ENCODE measurements around the gene GRHL3.
A peak's percentile ranks its signal among the peaks of the same experiment; 100 is the strongest.

Gene GRHL3

GRCh38 chr1:24381256-24381655 lies 62.1 kb downstream of the GRHL3 start:
- in situ Hi-C loops (cut with MboI; ENCODE audit: low pct_unique_long_range_greater_than_20kb, low sequenced_read_pairs, unreplicated experiment): no loop called here
- no peak for DNase-seq (ENCODE audit: low spot score)
- TF ChIP-seq CTCF (IDR thresholded peaks at IDR 0.05; ENCODE audit: extremely low read depth, insufficient read depth, missing control alignments): no peak

- no peak for TF ChIP-seq CTCF (IDR thresholded peaks at IDR 0.05; ENCODE audit: extremely low read depth, insufficient read depth, missing control alignments)
- in situ Hi-C loops (cut with MboI; ENCODE audit: low pct_unique_long_range_greater_than_20kb, low sequenced_read_pairs, unreplicated experiment): no loop called here
- DNase-seq (ENCODE audit: low spot score): no peak
These were observed 63.0 kb downstream of the GRHL3 start for GRCh38 chr1:24382165-24382577.

- DNase-seq (ENCODE audit: low spot score): no peak
- in situ Hi-C loops (cut with MboI; ENCODE audit: low pct_unique_long_range_greater_than_20kb, low sequenced_read_pairs, unreplicated experiment): no loop called here
- TF ChIP-seq CTCF (IDR thresholded peaks at IDR 0.05; ENCODE audit: extremely low read depth, insufficient read depth, missing control alignments): no peak
These were observed 64.3 kb downstream of the GRHL3 start for GRCh38 chr1:24383381-24383940.

GRCh38 chr1:24384251-24385090 lies 65.3 kb downstream of the GRHL3 start:
- no peak for TF ChIP-seq CTCF (IDR thresholded peaks at IDR 0.05; ENCODE audit: extremely low read depth, insufficient read depth, missing control alignments)
- in situ Hi-C loops (cut with MboI; ENCODE audit: low pct_unique_long_range_greater_than_20kb, low sequenced_read_pairs, unreplicated experiment): no loop called here
- DNase-seq (ENCODE audit: low spot score): peak; percentile 58

GRCh38 chr1:24385160-24385940 lies 66.2 kb downstream of the GRHL3 start:
- in situ Hi-C loops (cut with MboI; ENCODE audit: low pct_unique_long_range_greater_than_20kb, low sequenced_read_pairs, unreplicated experiment): no loop called here
- DNase-seq (ENCODE audit: low spot score): no peak
- TF ChIP-seq CTCF (IDR thresholded peaks at IDR 0.05; ENCODE audit: extremely low read depth, insufficient read depth, missing control alignments): peak; percentile 78

GRCh38 chr1:24386241-24386640 lies 67.1 kb downstream of the GRHL3 start:
- DNase-seq (ENCODE audit: low spot score): no peak
- no peak for TF ChIP-seq CTCF (IDR thresholded peaks at IDR 0.05; ENCODE audit: extremely low read depth, insufficient read depth, missing control alignments)
- in situ Hi-C loops (cut with MboI; ENCODE audit: low pct_unique_long_range_greater_than_20kb, low sequenced_read_pairs, unreplicated experiment): no loop called here
